ENCODE measurements around the gene SLC8A1. TPM values are rescaled to one million over a fixed set of nuclear protein-coding genes. Genes with fewer than 3 reads are reported as not detected.

Gene SLC8A1
- total RNA-seq, 1 donor from 2014 or later = 1.3 TPM

DNA sequence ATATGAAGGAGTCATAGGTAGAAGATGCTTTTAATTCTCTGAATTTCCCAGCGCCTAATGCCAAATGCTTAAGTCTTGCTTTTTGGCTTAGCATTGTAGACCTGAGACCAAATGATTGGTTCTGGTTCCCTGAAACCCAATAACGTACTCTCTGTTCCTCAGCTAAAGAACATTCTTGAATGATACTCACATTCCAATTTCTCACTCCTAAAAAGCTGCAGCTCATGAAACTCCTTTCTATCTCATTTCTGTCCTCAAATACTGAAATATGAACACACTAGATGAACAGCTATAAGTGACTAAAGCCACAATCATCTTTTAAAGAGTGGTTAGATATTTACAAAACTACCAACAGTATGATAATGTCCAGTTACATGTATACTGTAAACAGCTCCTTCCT, 272.1 kb downstream of the SLC8A1 start:
- ATAC-seq = no peak

GRCh38 chr2:40178971-40179370, 272.9 kb downstream of the SLC8A1 start:
- ATAC-seq = no peak

GRCh38 chr2:40178171-40178778, 273.6 kb downstream of the SLC8A1 start:
- no peak for ATAC-seq

DNA sequence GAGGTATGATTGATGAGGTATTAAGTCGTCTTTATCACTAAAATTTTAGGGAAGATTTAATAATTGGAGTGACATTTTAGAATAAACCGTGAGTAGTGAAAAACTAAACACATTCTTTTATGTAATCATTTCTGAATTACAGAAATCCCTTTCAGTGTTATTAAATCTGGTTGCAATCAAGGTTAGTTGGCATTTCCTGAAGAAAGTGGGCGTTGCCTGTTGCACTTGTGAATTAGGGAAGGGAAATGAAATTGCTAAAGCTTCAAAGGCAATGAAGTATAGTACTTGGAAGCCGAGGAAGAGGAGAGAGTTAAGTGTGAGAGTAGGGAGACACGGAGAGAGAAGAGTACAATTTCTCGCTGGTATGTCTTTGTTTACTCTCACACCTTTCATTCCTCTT, 274.5 kb downstream of the SLC8A1 start:
- ATAC-seq = no peak

DNA sequence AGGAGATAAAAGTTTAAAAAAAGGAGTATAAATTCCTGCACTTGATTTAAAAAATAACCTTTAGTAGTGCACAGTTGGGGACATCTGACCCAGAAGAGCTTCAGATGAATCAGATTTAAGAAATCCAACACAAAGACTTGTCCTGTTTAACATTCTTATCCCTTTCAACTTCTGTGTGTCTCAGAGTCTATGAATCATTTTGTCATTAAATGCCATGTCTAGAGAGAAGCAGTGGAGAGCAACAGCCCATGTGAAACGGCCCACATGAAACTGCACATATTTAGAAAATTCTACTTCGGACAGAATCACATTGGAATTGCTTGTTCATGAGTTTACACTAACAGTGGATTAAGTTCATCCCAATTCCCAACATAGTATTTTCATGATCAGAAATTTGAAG, 278.6 kb downstream of the SLC8A1 start:
- no peak for ATAC-seq

DNA sequence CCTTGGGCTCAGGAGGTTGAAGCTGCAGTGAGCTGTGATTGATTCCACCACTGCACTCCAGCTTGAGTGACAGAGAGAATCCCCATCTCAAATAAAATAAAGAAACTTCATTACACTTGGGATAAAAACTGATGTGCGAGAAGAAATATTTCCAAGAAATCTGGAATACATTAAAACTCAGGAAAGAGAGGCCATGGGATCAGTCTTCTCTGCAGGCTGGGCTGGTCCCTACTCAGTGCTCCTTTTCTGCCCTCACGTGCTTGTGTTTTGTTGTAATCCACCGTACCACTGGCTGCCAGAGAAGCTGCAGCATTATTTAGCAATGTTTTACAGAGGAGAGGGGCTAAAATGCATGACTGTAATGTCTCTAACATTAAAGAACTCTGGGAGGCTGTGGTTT, 282.0 kb downstream of the SLC8A1 start:
- ATAC-seq = no peak

GRCh38 chr2:40169430-40169829, 282.5 kb downstream of the SLC8A1 start:
- no peak for ATAC-seq

- ATAC-seq = no peak
Measured at GRCh38 chr2:40168546-40168945, 283.3 kb downstream of the SLC8A1 start.

DNA sequence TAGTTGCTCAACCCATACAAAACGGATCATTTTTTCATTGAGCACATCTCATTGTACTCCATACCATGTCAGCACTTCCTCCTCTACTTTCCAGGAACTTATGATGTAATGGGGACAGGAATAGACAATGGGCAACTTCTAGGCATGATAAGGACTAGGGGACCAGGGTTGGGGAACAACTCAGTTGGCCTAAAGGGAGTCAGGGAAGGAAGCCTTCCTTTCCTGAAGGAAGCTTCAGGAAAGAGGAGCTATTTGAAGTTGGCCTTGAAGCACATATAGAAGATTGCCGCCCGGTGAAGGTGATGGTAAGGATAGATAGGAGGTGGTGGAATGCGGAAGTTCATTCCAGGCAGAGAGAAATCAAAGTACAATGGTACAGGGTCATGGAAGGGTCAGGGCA, 283.9 kb downstream of the SLC8A1 start:
- no peak for ATAC-seq

DNA sequence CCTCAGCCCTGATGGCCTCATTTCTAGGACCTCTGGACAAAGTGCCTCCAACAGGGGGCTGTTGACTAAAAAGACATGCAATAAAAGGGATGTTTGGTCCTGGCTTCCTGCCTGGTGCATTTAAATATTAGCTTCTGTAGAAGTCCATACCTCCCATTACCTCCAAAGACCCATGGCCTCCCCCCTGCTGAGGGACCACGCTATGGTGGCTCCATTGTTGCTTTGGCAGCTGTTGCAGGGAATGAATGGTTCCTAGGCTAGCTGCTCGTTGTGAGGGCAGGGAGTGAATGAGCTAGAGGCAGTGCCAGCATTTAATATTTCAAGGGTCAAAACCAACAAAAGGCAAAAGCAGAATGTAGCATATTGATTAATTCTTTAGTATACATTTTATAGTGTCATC, 285.9 kb downstream of the SLC8A1 start:
- ATAC-seq = no peak

GRCh38 chr2:40165509-40165844, 286.4 kb downstream of the SLC8A1 start:
- no peak for ATAC-seq

- ATAC-seq = no peak
Measured at GRCh38 chr2:40164736-40165508, 287.0 kb downstream of the SLC8A1 start.

DNA sequence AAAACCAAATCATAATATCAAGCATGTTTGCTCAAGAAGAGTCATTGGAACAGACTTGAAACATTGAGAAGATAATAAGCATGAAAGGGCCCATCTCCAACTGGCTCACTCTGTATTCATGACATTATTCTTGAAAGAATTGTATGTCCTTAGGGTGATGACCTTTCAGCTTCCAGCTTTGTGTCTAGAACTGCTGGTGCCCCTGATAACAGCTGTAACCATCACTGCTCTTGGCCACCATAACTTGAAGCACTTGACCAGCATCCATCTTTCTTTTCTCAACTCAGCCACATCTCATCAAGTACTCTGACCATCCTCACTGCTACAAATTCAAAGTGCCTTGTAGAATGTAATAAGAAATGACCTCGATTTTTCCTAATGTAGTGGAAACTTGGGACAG, 289.9 kb downstream of the SLC8A1 start:
- ATAC-seq = no peak

GRCh38 chr2:40160751-40161218, 291.1 kb downstream of the SLC8A1 start:
- ATAC-seq = no peak

DNA sequence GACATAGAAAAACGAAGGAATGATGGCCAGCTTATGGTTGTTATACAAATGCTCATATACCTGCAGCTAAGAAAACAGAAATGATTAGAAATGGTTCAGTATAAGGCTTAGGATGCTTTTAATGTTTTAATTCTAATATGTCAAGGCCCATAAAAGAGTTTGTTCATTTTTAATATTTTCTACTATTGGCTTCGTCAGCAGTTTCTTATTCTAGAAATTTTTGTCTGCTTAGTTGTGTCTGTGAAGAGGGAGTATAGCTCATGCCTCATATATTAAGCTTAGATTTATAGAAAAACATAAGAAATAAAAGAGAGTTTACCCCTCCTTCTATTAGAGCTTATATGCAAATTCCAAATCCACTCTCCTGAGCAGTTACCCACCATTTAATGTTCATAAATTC, 292.6 kb downstream of the SLC8A1 start:
- no peak for ATAC-seq

GRCh38 chr2:40158781-40159180, 293.1 kb downstream of the SLC8A1 start:
- ATAC-seq = no peak

- no peak for ATAC-seq
Measured at GRCh38 chr2:40155728-40156127, 296.2 kb downstream of the SLC8A1 start.

DNA sequence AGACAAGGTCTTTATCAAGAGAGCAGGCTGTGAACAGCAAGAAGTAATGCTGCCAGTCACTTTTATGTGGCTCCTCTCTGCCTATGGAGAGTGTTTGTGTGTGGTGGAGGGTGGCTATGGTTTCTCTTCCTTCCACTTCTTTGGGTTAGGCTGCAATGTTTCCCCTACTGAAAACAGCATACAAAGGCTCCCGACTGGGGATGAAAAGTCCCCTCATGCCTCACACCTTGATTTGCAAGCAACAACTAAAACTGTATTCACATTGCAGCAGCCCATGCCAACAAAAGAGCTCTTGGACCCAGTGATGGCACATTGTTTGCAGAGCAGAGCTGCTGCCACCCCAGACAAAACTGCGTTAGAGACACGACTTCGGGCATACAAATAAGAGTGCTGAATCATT, 301.6 kb downstream of the SLC8A1 start:
- no peak for ATAC-seq

GRCh38 chr2:40148334-40148733, 303.6 kb downstream of the SLC8A1 start:
- no peak for ATAC-seq

DNA sequence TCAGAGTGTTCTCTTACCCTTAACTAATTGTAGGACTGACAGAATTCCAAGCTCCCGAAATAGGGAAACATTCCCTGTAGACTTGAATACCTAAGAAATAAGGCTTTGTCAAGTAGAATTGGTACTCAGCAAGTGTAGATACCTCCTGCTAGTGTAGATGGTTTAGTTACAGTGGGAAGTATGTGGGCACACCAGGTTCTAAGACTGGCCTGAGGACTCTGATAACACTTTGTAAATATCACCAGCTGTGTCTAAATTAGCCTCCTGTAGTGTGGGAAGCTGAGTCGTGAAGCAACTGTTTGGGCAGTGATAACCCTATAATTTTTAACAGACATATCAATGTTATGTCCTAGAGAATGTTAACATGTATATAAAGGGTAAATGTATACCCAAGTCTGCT, 304.5 kb downstream of the SLC8A1 start:
- ATAC-seq = no peak

GRCh38 chr2:40144022-40144421, 307.9 kb downstream of the SLC8A1 start:
- ATAC-seq = no peak

GRCh38 chr2:40138314-40138713, 313.6 kb downstream of the SLC8A1 start:
- ATAC-seq = no peak

GRCh38 chr2:40131081-40131704, 320.7 kb downstream of the SLC8A1 start:
- ATAC-seq = no peak

All from esophagus mucosa (tissue), 1 donor.